ENCODE results near the gene FAM89A.

DNA sequence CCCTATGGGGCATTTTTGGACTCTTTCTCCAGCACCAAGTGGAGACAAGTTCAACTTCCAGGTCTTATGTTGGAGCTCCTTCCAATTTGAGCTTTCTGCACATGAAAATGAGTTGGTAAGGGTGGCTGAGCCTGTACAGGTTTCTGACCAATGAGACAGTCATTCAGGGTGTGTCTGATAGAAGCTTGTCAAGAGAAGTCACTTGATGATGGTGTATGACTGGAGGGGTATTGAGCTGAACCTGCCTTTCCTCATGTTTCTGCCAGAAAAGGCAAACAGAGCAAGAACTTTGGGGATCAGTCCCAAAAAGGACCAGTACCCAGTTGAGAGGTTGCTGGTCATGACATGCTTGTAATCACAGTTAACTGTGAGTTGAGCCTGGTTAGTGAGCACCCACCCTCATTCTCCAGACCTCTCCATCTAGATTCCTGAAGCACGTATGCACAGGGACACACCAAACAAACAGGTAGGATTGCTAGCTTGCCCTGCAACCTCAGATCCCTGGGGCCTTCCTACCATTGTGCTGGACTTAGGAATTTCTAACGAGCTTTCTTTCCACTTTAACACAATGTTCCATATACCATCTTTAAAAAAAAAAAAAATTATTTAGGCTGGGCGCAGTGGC, 26.6 kb downstream of the FAM89A start:
- TF ChIP-seq, protein P1, sequence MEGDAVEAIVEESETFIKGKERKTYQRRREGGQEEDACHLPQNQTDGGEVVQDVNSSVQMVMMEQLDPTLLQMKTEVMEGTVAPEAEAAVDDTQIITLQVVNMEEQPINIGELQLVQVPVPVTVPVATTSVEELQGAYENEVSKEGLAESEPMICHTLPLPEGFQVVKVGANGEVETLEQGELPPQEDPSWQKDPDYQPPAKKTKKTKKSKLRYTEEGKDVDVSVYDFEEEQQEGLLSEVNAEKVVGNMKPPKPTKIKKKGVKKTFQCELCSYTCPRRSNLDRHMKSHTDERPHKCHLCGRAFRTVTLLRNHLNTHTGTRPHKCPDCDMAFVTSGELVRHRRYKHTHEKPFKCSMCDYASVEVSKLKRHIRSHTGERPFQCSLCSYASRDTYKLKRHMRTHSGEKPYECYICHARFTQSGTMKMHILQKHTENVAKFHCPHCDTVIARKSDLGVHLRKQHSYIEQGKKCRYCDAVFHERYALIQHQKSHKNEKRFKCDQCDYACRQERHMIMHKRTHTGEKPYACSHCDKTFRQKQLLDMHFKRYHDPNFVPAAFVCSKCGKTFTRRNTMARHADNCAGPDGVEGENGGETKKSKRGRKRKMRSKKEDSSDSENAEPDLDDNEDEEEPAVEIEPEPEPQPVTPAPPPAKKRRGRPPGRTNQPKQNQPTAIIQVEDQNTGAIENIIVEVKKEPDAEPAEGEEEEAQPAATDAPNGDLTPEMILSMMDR (IDR thresholded peaks at IDR 0.05; ENCODE audit: insufficient read depth, low read depth, low read length): no peak
- TF ChIP-seq EZH2 (IDR thresholded peaks at IDR 0.05; ENCODE audit: insufficient read depth, low read length): no peak

All from astrocyte (in vitro differentiated cells and primary cell).